ENCODE results near the gene BMP8B.
A peak's percentile ranks its signal among the peaks of the same experiment; 100 is the strongest.

Gene BMP8B

GRCh38 chr1:39720094-39720999 is 68.3 kb downstream of the BMP8B start (continued):
- TF ChIP-seq, protein P1, sequence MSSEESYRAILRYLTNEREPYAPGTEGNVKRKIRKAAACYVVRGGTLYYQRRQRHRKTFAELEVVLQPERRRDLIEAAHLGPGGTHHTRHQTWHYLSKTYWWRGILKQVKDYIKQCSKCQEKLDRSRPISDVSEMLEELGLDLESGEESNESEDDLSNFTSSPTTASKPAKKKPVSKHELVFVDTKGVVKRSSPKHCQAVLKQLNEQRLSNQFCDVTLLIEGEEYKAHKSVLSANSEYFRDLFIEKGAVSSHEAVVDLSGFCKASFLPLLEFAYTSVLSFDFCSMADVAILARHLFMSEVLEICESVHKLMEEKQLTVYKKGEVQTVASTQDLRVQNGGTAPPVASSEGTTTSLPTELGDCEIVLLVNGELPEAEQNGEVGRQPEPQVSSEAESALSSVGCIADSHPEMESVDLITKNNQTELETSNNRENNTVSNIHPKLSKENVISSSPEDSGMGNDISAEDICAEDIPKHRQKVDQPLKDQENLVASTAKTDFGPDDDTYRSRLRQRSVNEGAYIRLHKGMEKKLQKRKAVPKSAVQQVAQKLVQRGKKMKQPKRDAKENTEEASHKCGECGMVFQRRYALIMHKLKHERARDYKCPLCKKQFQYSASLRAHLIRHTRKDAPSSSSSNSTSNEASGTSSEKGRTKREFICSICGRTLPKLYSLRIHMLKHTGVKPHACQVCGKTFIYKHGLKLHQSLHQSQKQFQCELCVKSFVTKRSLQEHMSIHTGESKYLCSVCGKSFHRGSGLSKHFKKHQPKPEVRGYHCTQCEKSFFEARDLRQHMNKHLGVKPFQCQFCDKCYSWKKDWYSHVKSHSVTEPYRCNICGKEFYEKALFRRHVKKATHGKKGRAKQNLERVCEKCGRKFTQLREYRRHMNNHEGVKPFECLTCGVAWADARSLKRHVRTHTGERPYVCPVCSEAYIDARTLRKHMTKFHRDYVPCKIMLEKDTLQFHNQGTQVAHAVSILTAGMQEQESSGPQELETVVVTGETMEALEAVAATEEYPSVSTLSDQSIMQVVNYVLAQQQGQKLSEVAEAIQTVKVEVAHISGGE (tag by site-specific recombination; conservative IDR thresholded peaks at IDR 0.05; ENCODE audit: low read depth): peak; percentile 78
- TF ChIP-seq ZNF785 (tag by site-specific recombination; IDR thresholded peaks at IDR 0.05) (no peak), ZBTB21 (tag by site-specific recombination; IDR thresholded peaks at IDR 0.05) (peak; percentile 66), ZNF473 (tag by site-specific recombination; IDR thresholded peaks at IDR 0.05) (no peak), ZNF335 (tag by site-specific recombination; conservative IDR thresholded peaks at IDR 0.05) (no peak), ZBTB49 (tag by site-specific recombination; IDR thresholded peaks at IDR 0.05; ENCODE audit: low read depth) (no peak), KLF8 (tag by site-specific recombination; IDR thresholded peaks at IDR 0.05) (no peak), ZNF510 (tag by site-specific recombination; IDR thresholded peaks at IDR 0.05; ENCODE audit: insufficient replicate concordance) (peak; percentile 84), ZNF571 (tag by site-specific recombination; IDR thresholded peaks at IDR 0.05) (no peak), TRIM28 (IDR thresholded peaks at IDR 0.05; ENCODE audit: borderline replicate concordance, low read length) (no peak), ZNF791 (tag by site-specific recombination; IDR thresholded peaks at IDR 0.05) (peak; percentile 33; the same call in 1 of the 2 replicates), ZBTB10 (tag by site-specific recombination; IDR thresholded peaks at IDR 0.05) (no peak), ZNF10 (tag by site-specific recombination; IDR thresholded peaks at IDR 0.05) (no peak), SETDB1 (IDR thresholded peaks at IDR 0.05; ENCODE audit: insufficient read length, low read length) (no peak), ZNF146 (tag by site-specific recombination; IDR thresholded peaks at IDR 0.05) (no peak), ZNF529 (tag by site-specific recombination; IDR thresholded peaks at IDR 0.05; ENCODE audit: insufficient replicate concordance) (no peak), HIC1 (tag by site-specific recombination; IDR thresholded peaks at IDR 0.05) (no peak), ZNF707 (tag by site-specific recombination; IDR thresholded peaks at IDR 0.05) (peak; percentile 15; the same call in 1 of the 2 replicates)
- TF ChIP-seq, protein P2, sequence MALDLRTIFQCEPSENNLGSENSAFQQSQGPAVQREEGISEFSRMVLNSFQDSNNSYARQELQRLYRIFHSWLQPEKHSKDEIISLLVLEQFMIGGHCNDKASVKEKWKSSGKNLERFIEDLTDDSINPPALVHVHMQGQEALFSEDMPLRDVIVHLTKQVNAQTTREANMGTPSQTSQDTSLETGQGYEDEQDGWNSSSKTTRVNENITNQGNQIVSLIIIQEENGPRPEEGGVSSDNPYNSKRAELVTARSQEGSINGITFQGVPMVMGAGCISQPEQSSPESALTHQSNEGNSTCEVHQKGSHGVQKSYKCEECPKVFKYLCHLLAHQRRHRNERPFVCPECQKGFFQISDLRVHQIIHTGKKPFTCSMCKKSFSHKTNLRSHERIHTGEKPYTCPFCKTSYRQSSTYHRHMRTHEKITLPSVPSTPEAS (tag by site-specific recombination; IDR thresholded peaks at IDR 0.05): no peak
- TF ChIP-seq, protein P3, sequence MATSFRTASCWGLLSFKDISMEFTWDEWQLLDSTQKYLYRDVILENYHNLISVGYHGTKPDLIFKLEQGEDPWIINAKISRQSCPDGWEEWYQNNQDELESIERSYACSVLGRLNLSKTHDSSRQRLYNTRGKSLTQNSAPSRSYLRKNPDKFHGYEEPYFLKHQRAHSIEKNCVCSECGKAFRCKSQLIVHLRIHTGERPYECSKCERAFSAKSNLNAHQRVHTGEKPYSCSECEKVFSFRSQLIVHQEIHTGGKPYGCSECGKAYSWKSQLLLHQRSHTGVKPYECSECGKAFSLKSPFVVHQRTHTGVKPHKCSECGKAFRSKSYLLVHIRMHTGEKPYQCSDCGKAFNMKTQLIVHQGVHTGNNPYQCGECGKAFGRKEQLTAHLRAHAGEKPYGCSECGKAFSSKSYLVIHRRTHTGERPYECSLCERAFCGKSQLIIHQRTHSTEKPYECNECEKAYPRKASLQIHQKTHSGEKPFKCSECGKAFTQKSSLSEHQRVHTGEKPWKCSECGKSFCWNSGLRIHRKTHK (tag by site-specific recombination; IDR thresholded peaks at IDR 0.05): 0 out of 2 replicates have a peak, but pooled peaks have one; percentile 13
- TF ChIP-seq, protein P4, sequence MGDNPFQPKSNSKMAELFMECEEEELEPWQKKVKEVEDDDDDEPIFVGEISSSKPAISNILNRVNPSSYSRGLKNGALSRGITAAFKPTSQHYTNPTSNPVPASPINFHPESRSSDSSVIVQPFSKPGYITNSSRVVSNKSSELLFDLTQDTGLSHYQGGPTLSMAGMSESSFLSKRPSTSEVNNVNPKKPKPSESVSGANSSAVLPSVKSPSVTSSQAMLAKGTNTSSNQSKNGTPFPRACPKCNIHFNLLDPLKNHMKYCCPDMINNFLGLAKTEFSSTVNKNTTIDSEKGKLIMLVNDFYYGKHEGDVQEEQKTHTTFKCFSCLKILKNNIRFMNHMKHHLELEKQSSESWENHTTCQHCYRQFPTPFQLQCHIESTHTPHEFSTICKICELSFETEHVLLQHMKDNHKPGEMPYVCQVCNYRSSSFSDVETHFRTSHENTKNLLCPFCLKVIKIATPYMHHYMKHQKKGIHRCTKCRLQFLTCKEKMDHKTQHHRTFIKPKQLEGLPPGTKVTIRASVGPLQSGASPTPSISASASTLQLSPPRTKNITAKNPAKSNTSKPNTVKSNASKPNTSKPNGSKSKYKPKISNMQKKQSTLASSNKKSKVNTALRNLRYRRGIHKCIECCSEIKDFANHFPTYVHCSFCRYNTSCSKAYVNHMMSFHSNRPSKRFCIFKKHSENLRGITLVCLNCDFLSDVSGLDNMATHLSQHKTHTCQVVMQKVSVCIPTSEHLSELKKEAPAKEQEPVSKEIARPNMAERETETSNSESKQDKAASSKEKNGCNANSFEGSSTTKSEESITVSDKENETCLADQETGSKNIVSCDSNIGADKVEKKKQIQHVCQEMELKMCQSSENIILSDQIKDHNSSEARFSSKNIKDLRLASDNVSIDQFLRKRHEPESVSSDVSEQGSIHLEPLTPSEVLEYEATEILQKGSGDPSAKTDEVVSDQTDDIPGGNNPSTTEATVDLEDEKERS (tag by site-specific recombination; IDR thresholded peaks at IDR 0.05): no peak
